Stimulated activated CD8-positive, alpha-beta memory T cell treated with anti-CD3 and anti-CD28 coated beads, Interleukin-4, amount 100 ng/mL, for 4 hours (primary cell): ENCODE data around the gene WDFY2.
A peak's percentile ranks its signal among the peaks of the same experiment; 100 is the strongest.
"Not testable (repeated sequence)": the region's sequence is repeated elsewhere in the genome, so short reads cannot be mapped to it uniquely, and the experiment has no call there.

Experiments
- DNase-seq, 2 donors: peaks; one replicate each; pipeline ENCODE4 v3.0.0-alpha.2; 2020; ENCODE audit warnings: low read depth in 2 of 2, low spot score in 1 of 2

Gene WDFY2, protein sequence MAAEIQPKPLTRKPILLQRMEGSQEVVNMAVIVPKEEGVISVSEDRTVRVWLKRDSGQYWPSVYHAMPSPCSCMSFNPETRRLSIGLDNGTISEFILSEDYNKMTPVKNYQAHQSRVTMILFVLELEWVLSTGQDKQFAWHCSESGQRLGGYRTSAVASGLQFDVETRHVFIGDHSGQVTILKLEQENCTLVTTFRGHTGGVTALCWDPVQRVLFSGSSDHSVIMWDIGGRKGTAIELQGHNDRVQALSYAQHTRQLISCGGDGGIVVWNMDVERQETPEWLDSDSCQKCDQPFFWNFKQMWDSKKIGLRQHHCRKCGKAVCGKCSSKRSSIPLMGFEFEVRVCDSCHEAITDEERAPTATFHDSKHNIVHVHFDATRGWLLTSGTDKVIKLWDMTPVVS

GRCh38 chr13:51583875-51584730, at the start of gene WDFY2:
Gene WDFY2 (plus strand): TSS chr13:51584462. CDS start chr13:51584688, 226 bp downstream.
- DNase-seq = peak; percentile 97 to 99

- no peak for DNase-seq
Measured at GRCh38 chr13:51538591-51539179, 45.6 kb upstream of the WDFY2 start.

DNA sequence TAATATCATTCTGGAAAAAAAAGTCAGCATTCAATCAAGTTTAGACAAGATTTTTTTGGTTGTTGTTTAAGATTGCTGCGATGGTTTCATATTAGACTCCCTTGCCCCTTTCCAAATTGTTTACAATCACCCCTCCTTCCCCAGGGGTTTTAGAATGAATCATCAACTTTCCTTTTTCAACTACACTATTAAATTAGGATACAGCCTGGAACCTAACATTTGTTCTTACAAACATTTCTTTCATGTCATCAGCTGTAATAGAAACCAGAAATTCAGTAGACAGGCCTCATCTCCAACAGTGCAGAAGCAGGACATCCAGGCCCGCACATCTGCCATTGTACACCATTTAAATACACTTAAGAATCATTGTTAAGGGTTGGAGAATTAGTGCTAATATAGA, 44.4 kb upstream of the WDFY2 start:
- DNase-seq = no peak

GRCh38 chr13:51541037-51541436, 43.2 kb upstream of the WDFY2 start:
- no peak for DNase-seq

- DNase-seq = no peak
Measured at GRCh38 chr13:51541809-51542258, 42.4 kb upstream of the WDFY2 start.

GRCh38 chr13:51542346-51543242, 41.7 kb upstream of the WDFY2 start:
- DNase-seq = no peak

DNA sequence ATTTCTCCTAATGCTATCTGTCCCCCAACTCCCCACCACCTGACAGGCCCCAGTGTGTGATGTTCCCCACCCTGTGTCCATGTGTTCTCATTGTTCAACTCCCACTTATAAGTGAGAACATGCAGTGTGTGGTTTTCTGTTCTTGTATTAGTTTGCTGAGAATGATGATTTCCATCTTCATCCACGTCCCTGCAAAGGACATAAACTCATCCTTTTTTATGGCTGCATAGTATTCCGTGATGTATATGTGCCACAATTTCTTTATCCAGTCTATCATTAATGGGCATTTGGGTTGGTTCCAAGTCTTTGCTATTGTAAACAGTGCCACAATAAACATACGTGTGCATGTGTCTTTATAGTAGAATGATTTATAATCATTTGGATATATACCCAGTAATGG, 38.8 kb upstream of the WDFY2 start:
- DNase-seq = not testable (repeated sequence)

DNA sequence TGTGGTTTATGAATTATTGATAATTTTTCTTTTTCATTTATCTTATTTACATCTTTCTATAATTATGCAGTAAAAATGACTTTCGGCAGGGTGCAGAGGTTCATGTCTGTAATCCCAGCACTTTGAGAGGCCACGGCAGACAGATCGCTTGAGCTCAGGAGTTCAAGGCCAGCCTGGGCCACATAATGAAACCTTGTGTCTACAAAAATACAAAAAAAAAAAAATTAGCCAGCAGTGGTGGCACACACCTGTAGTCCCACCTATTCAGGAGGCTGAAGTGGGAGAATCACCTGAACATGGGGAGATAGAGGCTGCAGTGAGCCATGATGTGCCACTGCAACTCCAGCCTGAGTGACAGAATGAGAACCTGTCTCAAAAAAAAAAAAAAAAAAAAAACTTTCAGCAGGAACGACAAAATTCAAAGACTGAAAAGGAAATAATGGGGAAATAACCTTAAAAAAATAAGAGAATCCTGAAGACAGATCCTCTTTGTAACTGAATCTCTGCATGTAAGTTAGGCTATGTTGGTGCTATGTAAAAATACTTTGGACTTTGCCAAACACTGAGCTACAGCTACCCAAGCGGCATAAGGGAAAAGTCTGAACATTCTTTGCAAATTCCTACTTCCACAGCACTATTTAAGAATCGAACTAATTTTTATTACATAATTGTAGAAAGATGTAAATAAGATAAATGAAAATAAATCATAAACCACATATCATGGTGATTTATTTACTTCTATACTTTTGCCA, 36.7 kb upstream of the WDFY2 start:
- no peak for DNase-seq

DNA sequence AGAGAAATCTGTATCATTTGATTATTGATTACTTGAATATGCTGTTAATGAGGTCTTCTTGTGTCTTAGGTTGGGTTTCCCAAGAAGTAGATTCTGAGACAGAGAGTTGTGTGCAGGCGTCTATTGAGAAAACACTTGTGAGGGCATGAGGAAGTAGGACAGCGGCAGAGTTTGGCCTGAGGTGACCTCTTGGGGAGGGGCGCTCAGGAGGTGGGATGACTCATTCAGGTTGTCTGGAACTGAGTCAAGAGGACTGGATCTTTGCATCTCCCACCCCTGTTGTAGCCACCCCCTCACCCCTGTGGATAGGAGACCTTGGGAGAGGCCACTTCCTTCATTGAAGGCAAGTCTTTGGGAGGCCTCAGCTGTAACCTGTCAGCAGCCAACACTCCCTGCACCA, 35.2 kb upstream of the WDFY2 start:
- no peak for DNase-seq

DNA sequence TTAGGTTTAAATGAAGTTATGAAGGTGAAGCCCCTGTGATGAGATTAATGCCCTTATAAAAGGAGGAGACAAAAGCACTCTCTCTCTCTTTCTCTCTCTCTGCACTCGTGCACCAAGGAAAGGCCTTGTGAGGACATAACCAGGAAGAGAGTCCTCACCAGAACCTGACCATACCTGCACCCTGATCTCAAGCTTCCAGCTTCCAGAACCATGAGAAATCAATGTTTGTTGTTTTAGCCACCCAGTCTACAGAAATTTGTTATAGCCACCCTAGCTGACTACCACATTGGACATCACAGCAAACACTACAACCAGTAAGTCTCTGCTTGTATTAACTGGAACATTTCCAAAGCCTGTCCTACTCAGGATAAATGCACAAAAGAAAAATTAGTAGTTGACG, 34.7 kb upstream of the WDFY2 start:
- DNase-seq = no peak

DNA sequence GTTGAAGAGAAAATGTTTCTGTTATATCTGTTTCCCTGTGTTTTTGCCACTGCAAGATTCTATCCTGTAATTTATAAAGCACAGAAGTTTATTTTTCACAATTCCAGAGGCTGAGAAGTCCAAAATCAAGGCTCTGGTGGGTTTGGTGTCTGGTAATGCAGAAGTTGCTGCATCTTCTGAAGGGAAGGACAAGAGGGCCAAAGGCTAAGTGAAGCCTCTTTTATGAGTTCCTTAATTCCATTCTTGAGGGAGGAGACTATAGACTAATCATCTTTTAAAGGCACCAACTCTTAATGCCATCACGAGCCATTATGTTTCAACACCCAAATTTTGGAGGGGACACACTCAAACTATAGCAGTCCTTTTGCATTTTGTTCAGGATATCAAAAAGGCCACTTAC, 34.1 kb upstream of the WDFY2 start:
- DNase-seq = no peak

DNA sequence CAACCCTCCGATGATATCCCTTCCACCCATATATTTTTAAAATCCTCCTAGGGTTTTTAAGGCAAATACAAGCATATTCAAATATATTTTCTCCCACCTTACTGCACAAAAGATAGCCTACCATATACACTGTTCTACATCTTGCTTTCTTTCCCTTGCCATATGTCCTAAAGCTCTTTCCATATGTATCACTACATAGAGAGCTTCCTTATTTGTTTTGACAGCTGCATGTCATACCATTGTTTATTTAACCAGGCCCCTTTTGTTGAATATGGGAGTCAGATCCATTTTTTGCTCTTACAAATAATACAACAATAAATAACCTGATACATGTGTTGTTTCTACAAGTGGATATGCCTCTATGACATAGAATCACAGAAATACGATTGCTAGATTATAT, 32.8 kb upstream of the WDFY2 start:
- no peak for DNase-seq

GRCh38 chr13:51552027-51552426, 32.2 kb upstream of the WDFY2 start:
- DNase-seq = no peak

GRCh38 chr13:51553531-51553930, 30.7 kb upstream of the WDFY2 start:
- DNase-seq = no peak

- DNase-seq = no peak
Measured at GRCh38 chr13:51556740-51557139, 27.5 kb upstream of the WDFY2 start.

- DNase-seq = no peak
Measured at GRCh38 chr13:51557438-51557837, 26.8 kb upstream of the WDFY2 start.

DNA sequence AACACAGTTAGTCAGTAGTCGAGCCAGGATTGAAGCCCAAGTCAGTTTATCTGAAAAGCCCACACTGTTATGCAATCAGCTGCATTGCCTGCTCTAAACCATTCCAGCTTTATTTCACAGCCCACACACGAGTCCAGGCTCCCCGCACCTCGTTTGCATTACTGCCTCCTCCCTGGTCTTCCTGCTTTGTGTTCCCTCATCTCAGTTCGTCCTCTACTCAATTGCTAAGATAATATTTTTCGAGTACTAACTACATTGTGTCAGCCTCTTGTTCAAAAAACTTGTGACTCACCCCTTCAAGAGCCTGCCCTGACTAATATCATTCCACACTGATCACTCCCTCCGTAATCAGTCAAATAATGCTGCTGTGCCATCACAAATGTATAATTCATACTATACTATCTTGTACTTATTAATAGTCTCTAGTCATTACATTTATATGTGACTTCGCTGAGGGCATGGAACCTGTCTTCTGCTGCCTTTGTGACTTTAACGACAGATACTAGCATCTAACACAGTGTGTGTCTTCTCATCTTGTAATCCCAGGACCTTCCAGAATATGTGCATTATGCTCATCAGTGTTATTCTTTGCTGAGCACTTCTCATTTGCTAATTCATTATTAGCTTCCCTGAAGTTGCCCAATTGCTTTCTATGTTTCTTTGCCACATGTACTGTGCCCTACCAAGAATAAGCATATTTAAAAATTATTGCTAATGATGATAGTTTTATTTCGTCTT, 26.2 kb upstream of the WDFY2 start:
- DNase-seq = no peak

DNA sequence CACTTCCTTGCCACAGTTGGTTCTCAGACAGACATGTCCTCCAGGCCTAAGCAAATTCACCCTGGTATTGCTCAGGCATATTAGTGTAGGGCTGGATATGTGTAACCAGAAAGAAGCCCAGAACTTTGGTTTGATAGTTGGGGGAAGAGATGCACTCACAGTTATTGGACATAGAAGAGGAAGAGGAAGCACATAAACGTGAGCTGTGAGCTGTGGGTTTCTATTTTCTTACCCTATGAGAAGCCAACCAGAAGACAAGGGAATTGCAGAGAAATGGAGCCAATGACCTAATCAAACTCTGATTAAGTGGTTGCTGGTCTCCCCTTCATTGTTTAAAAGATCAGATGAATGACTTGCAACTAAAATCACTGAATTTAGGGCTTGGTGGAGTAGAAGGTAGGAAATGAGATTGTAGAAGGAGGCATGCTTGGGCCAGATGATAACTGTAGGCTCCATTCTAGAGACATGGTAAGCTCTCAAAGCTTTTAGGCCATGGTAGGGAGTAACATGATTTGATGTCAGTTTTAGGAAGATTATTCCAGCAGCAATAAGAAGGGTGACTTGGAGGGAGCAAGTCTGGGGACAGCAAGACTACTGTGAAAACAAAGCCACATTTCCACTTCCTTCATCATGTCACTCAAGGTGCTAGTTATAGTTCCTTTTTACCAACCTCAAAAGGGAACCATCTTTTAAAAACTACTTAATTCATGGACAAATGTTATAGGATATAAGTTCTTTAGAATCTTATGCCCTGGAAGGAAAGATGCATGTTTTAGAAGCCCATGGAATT, 24.1 kb upstream of the WDFY2 start:
- no peak for DNase-seq
